Tibial artery (tissue), 4 donors: ENCODE measurements around the gene NACC1.

Experiments
- DNase-seq, 2 donors: peaks; one replicate each; pipeline ENCODE4 v3.0.0-alpha.2; 2019
- H3K27ac ChIP-seq, 2 donors: fragments of 200-600 bp; sonication (generic) in 1 of 2; 1 replicate in 1 of 2; 2 replicates in 1 of 2; pipeline ENCODE4 v1.5.1; 2018 to 2019; ENCODE audit warnings: mild to moderate bottlenecking in 1 of 2
- H3K27me3 ChIP-seq, 2 donors: fragments of 200-600 bp; sonication (generic) in 1 of 2; one replicate each; pipeline versions ENCODE4 v1.5.1 to v1.6.0; 2016 to 2019
- H3K36me3 ChIP-seq, 3 donors: fragments of 200-600 bp; sonication (generic) in 2 of 3; one replicate each; pipeline ENCODE4 v1.5.1; 2016 to 2019; ENCODE audit warnings: mild to moderate bottlenecking in 2 of 3
- H3K4me1 ChIP-seq, 4 donors: fragments of 200-600 bp; sonication (generic) in 2 of 4; 1 replicate in 3 of 4; 2 replicates in 1 of 4; pipeline ENCODE4 v1.5.1; 2016 to 2019
- H3K4me3 ChIP-seq, 2 donors: fragments of 200-600 bp; sonication (generic) in 1 of 2; 1 replicate in 1 of 2; 2 replicates in 1 of 2; pipeline ENCODE4 v1.5.1; 2018 to 2019; ENCODE audit warnings: mild to moderate bottlenecking in 2 of 2
- H3K9me3 ChIP-seq, 3 donors: fragments of 200-600 bp; sonication (generic) in 1 of 3; one replicate each; pipeline ENCODE4 v1.5.1; 2016 to 2019
- CTCF ChIP-seq, 2 experiments: fragments of 200-600 bp in 1 of 2; fragments of 450-650 bp in 1 of 2; IDR thresholded peaks; one replicate each; pipeline ENCODE4 v1.5.1; 2017 to 2019; ENCODE audit warnings: antibody characterized with exemption in 2 of 2, mild to moderate bottlenecking in 1 of 2, moderate library complexity in 1 of 2
- intact Hi-C: fragments of 100-400 bp; cut with DNase I; formaldehyde crosslinking; loops from one replicate; pipeline ENCODE4 v1.15.0; 2023; ENCODE audit warnings: low total_unique reads

Gene NACC1

GRCh38 chr19:13101590-13102415, 16.3 kb upstream of the NACC1 start:
- Histone ChIP-seq H3K27me3 (no peaks in the 10 kb centered on the region), H3K9me3 (no peaks in the 10 kb centered on the region), H3K4me3 (peak overlapping the region; percentile 41 to 48), H3K36me3 (peaks cover 0 to 11% (median 4%) of the 10 kb centered on the region in 3 donors), H3K4me1 (peaks cover 0 to 49% (median 36%) of the 10 kb centered on the region in 4 donors), H3K27ac (peak overlapping the region; percentile 75 to 80)
- TF ChIP-seq CTCF (IDR thresholded peaks at IDR 0.05) = no peak
- intact Hi-C loops = no loop called here
- DNase-seq = no peak

- intact Hi-C loops = no loop called here
- H3K36me3 ChIP-seq = peaks cover 0 to 16% (median 7%) of the 10 kb centered on the region in 3 donors
- DNase-seq = no peak
- peak overlapping the region; percentile 41 to 48 for H3K4me3 ChIP-seq
- H3K9me3 ChIP-seq = no peaks in the 10 kb centered on the region
- H3K27me3 ChIP-seq = no peaks in the 10 kb centered on the region
- peak overlapping the region; percentile 75 to 80 for H3K27ac ChIP-seq
- peaks cover 0 to 48% (median 36%) of the 10 kb centered on the region in 4 donors for H3K4me1 ChIP-seq
- no peak for TF ChIP-seq CTCF (IDR thresholded peaks at IDR 0.05)
Measured at GRCh38 chr19:13102416-13102665, 15.7 kb upstream of the NACC1 start.

- intact Hi-C loops = no loop called here
- peak within 1 kb of the TSS; percentile 41 to 48 for H3K4me3 ChIP-seq
- TF ChIP-seq CTCF (IDR thresholded peaks at IDR 0.05) = peak in 1 of 2 experiments; percentile 16
- H3K27me3 ChIP-seq = no peaks in the 10 kb centered on the region
- no peaks in the 10 kb centered on the region for H3K9me3 ChIP-seq
- H3K4me1 ChIP-seq = peaks cover 0 to 43% (median 30%) of the 10 kb centered on the region in 4 donors
- H3K27ac ChIP-seq = peak within 1 kb of the TSS; percentile 75 to 80
- H3K36me3 ChIP-seq = peaks cover 0 to 20% (median 11%) of the 10 kb centered on the region in 3 donors
- DNase-seq = peak; percentile 77 to 86
Measured at GRCh38 chr19:13102666-13103580, 15.1 kb upstream of the NACC1 start, which contains the start of gene LYL1. TSS of gene LYL1 (minus strand) at chr19:13102858. CDS start at chr19:13101171, 1,687 bp downstream.

GRCh38 chr19:13103581-13104359, 14.3 kb upstream of the NACC1 start:
- no peaks in the 10 kb centered on the region for H3K9me3 ChIP-seq
- H3K4me1 ChIP-seq = peaks cover 0 to 34% (median 23%) of the 10 kb centered on the region in 4 donors
- H3K27ac ChIP-seq = peak overlapping the region; percentile 75 to 80
- H3K36me3 ChIP-seq = peaks cover 0 to 28% (median 11%) of the 10 kb centered on the region in 3 donors
- H3K4me3 ChIP-seq = peak overlapping the region in 1 of 2 donors; percentile 22
- no peak for DNase-seq
- no peaks in the 10 kb centered on the region for H3K27me3 ChIP-seq
- no peak for TF ChIP-seq CTCF (IDR thresholded peaks at IDR 0.05)
- intact Hi-C loops = no loop called here

- Histone ChIP-seq H3K36me3 (peaks cover 0 to 34% (median 15%) of the 10 kb centered on the region in 3 donors), H3K9me3 (no peaks in the 10 kb centered on the region), H3K27me3 (no peaks in the 10 kb centered on the region), H3K27ac (peak overlapping the region; percentile 5 to 43), H3K4me3 (peak overlapping the region; percentile 19 to 22), H3K4me1 (peaks cover 0 to 31% (median 20%) of the 10 kb centered on the region in 4 donors)
- intact Hi-C loops = no loop called here
- peak; percentile 64 to 85 for DNase-seq
- peak; percentile 64 to 76 for TF ChIP-seq CTCF (IDR thresholded peaks at IDR 0.05)
Measured at GRCh38 chr19:13104360-13104847, 13.7 kb upstream of the NACC1 start.
